ENCODE measurements around the gene ZNF462.

The ZNF462 gene

GRCh38 chr9:107060062-107060461 is 197.1 kb downstream of the ZNF462 start:
- TF ChIP-seq, protein P1, sequence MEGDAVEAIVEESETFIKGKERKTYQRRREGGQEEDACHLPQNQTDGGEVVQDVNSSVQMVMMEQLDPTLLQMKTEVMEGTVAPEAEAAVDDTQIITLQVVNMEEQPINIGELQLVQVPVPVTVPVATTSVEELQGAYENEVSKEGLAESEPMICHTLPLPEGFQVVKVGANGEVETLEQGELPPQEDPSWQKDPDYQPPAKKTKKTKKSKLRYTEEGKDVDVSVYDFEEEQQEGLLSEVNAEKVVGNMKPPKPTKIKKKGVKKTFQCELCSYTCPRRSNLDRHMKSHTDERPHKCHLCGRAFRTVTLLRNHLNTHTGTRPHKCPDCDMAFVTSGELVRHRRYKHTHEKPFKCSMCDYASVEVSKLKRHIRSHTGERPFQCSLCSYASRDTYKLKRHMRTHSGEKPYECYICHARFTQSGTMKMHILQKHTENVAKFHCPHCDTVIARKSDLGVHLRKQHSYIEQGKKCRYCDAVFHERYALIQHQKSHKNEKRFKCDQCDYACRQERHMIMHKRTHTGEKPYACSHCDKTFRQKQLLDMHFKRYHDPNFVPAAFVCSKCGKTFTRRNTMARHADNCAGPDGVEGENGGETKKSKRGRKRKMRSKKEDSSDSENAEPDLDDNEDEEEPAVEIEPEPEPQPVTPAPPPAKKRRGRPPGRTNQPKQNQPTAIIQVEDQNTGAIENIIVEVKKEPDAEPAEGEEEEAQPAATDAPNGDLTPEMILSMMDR (IDR thresholded peaks at IDR 0.05; ENCODE audit: low read depth, low read length) = no peak
- DNase-seq (ENCODE audit: extremely low read depth, low read depth) = no peak
